Activated T-cell treated with anti-CD3 and anti-CD28 coated beads for 4 hours (primary cell): Measurements from ENCODE around the gene TMED1.
A peak's percentile ranks its signal among the peaks of the same experiment; 100 is the strongest.

Experiments used
- DNase-seq: peaks from one replicate; pipeline ENCODE4 v3.0.0-alpha.2; 2020

The TMED1 gene

DNA sequence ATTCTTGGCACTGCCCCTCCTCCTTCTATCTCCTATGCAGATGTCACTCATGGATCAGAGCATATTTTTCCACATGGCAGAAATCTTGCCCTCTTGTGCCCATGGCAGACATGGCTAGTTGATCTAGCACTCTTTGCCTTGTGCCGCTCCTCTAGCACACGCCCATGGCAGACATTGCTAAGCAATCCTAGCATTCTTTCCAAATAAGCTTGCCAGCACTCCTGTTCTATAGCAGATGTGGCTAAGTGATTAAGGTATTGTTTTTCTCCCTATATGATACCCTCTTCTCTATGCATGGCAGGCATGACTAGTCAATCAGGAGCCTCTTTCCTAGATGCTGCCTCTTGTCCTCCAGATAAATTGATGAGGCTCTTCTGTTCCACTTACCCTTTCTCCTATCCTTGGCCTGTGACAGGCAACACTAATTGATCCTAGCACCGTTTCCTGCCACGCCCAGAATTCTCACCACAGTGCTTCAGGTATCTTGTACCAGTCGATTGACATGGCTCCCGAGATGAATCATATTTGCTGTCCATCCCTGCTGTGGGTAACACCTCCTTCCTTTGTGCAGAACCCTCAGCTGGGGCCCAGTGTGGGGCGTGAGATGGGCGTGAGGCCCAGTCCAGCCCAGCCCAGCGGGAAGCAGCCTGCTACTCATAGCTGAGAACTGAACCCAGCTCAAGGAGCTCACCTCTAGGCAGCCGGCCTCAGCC is 26.9 kb downstream of the TMED1 start:
- DNase-seq: no peak

DNA sequence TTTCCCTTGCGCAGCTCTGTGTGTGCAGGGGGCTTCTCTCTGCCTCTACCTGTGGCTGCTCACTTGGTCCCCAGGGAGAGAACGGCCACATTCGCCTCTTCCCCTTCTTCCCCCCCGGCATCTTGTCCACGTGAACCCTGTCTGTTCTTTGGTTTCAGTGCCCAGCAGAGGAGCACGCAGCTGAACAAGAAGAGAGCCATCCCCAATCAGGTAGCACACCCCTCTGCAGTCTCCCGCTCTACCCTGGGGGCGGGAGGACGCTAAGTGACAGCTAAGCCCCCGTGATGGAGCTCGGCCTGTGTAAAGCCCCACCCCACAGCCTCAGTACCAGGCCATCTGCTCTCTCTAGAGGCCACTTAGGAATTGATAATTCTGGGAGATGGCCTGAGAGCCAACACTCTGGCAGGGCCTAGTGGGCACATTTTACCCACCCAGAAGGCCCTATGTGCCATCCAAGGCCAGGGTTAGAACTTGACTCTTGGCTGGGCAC is 30.2 kb downstream of the TMED1 start:
- no peak for DNase-seq

DNA sequence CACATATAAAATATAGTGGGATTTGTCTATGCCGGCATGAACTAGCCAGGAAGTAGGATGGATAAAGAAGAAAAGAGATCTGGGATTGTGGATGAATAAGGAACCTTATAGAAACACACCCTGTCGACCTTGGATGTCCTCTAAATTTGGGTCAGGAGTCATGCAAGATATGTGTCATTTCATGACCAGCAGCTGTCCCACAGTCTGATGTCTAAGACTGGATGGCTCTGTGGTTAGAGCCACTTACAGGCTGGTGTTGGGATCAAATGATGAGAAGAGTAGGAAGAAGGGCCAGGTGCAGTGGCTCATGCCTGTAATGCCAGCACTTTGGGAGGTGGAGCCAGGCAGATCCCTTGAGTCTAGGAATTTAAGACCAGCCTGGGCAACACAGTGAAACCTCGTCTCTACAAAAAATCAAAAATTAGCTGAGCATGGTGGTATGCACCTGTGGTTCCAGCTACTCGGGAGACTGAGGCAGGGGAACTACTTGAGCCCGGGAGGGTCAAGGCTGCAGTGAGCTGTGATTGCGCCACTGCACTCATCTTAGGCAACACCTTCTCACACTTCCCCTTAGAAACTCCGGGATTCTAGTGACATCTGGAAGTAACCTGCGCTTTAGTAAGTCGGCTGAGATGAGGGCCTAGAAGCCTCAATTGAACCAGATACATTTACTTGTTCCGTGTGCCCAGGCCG is 30.8 kb downstream of the TMED1 start:
- DNase-seq: no peak

DNA sequence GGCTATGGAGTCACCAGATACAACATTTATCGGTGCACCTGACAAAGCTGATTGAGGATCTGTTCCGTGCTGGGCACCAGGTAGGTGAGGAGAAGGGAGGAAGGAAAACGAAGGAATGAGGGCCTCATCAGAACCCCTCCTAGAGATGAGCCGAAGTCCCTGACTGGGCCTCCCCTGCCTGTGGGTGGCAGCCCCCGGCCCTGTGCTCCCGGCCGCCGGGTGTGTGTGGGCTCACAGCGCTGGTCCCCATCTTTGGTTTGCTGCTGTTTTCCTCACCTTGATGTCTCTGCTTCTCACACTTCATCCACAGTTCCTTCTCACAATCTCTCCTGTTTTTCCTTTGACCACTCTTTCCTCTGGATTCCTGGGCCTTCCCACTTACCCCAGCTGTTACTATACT is 32.8 kb downstream of the TMED1 start:
- DNase-seq: no peak

DNA sequence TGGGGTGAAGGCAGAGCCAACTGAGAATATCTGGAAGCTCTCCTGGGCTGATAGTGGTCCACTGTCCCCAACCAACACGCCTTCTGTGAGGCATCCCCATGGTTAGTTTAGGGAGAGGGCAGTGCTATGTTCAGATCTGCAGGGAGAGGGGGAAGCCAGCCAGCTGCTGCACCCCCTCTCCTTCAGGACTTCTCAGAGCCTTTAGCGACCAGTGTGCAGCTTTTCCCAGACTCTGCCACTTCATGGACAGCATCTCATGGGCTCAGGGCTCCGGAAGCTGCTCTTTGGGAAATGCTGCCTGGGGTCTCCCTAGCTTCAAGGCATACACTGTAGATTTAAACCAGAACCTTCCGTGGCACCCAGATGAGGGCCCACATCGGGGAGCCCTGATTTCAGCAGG is 33.5 kb downstream of the TMED1 start:
- no peak for DNase-seq

DNA sequence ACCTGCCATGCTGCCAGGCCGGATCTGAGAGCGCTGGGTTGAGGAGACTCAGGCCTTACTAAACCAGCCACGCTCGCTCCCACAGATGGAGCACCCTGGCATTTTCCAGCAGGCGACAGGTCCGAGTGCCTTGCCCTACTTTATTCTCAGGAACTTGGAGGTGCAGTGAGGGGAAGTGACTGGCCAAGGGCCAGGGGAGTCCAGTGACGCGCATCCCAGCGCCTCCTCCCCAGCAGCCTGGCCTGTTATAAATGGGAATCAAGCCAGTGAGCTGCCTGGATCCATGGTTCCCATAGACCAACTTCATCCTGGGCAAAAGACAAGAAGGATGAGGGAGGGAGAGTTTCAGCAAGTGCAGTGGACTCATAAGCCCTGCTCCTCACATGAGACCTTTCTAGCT is 35.5 kb downstream of the TMED1 start:
- no peak for DNase-seq

GRCh38 chr19:10797541-10798256 is 38.3 kb downstream of the TMED1 start:
- peak; percentile 80 for DNase-seq

- peak; percentile 13 for DNase-seq
These were observed 38.9 kb downstream of the TMED1 start for GRCh38 chr19:10797078-10797477.

DNA sequence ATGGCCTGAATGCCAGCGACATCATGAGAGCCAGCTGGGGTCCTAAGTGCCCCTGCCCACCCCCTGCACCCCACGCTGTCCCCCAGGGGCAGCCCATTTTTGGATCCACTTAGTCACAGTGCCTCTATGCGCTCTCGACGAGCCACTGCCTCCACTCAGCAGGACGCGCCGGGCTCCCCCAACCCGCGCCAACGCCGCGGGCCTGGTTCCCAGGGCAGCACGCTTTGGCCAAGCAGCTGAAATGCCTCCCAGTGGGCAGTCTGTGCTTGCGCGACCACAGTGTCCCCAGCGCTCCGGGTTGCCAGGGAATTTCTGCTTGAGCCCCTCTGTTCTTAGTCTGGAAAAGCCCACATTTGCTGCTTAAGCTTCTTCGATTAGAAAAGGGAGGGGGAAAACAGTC is 39.4 kb downstream of the TMED1 start:
- no peak for DNase-seq

DNA sequence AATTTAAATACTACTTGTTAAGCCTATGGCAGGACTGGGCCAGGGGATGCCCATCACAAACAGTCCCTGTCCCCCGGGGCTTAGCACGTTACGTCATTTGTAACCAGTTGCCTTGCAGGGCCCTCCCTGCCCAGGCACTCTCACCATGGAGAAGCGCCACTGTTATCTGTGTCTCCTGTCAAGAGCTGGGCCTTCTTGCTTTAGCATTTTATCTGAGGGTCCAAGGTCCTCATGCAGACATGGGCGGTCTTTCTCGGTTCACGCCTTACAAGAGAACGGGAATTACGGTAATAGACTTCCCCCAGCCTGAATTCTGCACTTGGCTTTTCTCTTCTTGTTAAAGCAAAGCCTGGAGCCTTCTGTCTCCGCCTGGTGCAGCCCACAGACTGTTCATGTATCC is 46.1 kb downstream of the TMED1 start:
- DNase-seq: no peak

GRCh38 chr19:10788146-10788545 is 47.9 kb downstream of the TMED1 start:
- no peak for DNase-seq

GRCh38 chr19:10784257-10784656 is 51.8 kb downstream of the TMED1 start:
- no peak for DNase-seq

DNA sequence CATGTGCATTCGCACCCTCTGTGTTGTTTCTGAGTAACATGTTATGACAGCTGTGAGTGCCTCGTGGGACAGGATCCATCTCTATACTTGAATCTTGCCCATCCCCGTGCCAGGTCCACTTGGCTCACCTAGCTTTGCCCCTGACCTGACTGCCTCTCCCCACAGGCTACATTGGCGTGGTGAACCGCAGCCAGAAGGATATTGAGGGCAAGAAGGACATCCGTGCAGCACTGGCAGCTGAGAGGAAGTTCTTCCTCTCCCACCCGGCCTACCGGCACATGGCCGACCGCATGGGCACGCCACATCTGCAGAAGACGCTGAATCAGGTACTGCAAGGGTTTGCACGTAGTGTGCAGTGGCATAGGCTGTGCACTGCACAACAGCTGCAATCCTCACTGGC is 53.2 kb downstream of the TMED1 start:
- DNase-seq: no peak
